Measurements from ENCODE around the gene FRY. TPM values are rescaled to one million over a fixed set of nuclear protein-coding genes. Genes with fewer than 3 reads are reported as not detected.

The FRY gene
- total RNA-seq, 1 donor from 2014 or later, result 38.8 TPM

DNA sequence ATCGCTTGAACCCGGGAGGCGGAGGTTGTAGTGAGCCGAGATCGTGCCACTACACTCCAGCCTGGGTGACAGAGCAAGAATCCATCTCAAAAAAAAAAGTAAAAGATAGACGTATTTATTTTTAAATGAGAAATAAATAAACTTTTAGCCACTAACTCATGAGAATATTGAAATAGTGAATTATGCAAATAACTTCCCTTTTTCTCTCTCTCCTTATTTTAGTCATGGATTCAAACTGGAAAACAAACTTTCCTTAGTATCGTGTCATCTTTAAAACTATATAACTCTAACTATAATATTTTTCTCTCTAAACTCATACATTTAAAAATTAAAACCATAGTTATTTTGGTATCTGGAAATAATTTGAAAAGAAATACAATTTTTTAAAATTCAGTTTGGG lies 96.1 kb downstream of the FRY start:
- peaks cover 19% of the 10 kb centered on the region for H3K36me3 Mint-ChIP-seq (ENCODE audit: low read depth)
- H3K27ac Mint-ChIP-seq (ENCODE audit: unreplicated experiment), result no peak overlapping the region
- peaks cover 6% of the 10 kb centered on the region for H3K9me3 Mint-ChIP-seq (ENCODE audit: low read depth)
- no peak overlapping the region for H3K4me3 Mint-ChIP-seq (ENCODE audit: unreplicated experiment)
- H3K27me3 Mint-ChIP-seq (ENCODE audit: low read depth), result no peaks in the 10 kb centered on the region
- peaks cover 20% of the 10 kb centered on the region for H3K4me1 Mint-ChIP-seq (ENCODE audit: low read depth)
- DNase-seq (ENCODE audit: low spot score), result no peak
- TF ChIP-seq, protein P1, sequence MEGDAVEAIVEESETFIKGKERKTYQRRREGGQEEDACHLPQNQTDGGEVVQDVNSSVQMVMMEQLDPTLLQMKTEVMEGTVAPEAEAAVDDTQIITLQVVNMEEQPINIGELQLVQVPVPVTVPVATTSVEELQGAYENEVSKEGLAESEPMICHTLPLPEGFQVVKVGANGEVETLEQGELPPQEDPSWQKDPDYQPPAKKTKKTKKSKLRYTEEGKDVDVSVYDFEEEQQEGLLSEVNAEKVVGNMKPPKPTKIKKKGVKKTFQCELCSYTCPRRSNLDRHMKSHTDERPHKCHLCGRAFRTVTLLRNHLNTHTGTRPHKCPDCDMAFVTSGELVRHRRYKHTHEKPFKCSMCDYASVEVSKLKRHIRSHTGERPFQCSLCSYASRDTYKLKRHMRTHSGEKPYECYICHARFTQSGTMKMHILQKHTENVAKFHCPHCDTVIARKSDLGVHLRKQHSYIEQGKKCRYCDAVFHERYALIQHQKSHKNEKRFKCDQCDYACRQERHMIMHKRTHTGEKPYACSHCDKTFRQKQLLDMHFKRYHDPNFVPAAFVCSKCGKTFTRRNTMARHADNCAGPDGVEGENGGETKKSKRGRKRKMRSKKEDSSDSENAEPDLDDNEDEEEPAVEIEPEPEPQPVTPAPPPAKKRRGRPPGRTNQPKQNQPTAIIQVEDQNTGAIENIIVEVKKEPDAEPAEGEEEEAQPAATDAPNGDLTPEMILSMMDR (IDR thresholded peaks at IDR 0.05), result no peak

DNA sequence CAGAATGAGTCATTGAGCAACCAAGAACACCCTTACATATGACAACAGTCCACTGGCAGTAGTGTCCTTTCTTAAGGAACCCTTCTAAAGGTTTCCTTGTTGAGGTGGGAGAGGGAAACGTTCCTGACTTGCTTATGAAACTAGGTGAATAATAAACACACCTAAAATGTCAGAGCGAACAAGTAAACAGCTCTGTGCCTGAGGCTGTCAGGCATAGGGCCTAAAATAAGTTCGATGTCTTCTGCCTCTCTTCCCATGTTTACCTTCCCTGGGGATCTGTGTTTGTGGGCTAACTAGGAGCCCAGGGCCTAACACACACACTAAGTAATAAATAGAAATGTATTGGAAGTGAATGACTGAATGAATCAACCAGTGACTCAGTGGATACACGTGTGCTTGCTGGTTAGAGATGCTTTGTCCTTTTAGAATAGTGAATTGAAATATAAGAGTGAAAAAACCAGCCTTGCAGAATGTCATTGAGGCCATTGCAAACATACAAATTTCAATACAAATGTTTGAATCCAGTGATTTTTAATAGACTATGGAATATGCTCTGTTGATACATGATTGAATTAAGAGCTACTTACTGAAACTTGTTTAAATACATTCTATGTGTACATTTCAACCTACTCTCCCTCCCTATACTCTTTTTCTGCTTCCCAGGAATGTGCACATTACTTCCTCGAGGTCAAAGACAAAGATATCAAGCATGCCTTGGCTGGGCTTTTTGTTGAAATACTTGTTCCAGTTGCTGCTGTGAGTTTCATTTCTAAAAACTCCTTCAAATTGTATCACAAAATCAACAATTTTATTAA lies 102.9 kb downstream of the FRY start:
- Mint-ChIP-seq H3K4me3 (ENCODE audit: unreplicated experiment) (no peak overlapping the region), H3K36me3 (ENCODE audit: low read depth) (peaks cover 8% of the 10 kb centered on the region), H3K27ac (ENCODE audit: unreplicated experiment) (peak overlapping the region; percentile 77), H3K4me1 (ENCODE audit: low read depth) (peaks cover 28% of the 10 kb centered on the region), H3K27me3 (ENCODE audit: low read depth) (no peaks in the 10 kb centered on the region), H3K9me3 (ENCODE audit: low read depth) (no peaks in the 10 kb centered on the region)
- DNase-seq (ENCODE audit: low spot score), result no peak
- TF ChIP-seq, protein P1 (IDR thresholded peaks at IDR 0.05), result no peak

DNA sequence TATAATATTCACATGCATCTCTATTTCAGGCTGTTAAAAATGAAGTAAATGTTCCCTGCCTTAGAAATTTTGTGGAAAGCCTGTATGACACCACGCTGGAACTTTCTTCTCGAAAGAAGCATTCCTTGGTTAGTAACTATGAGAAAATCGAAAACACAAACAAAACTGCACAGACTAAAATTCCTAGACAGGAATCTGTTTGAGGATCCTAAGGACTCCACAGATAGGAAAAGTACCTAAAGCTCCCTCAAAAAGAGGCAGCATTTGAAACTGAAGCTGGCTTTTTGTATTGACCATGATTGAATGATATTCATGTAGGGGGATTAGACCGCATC lies 103.4 kb downstream of the FRY start:
- no peak for DNase-seq (ENCODE audit: low spot score)
- Mint-ChIP-seq H3K4me3 (ENCODE audit: unreplicated experiment) (no peak overlapping the region), H3K27me3 (ENCODE audit: low read depth) (no peaks in the 10 kb centered on the region), H3K27ac (ENCODE audit: unreplicated experiment) (peak overlapping the region; percentile 77), H3K36me3 (ENCODE audit: low read depth) (peaks cover 8% of the 10 kb centered on the region), H3K4me1 (ENCODE audit: low read depth) (peaks cover 28% of the 10 kb centered on the region), H3K9me3 (ENCODE audit: low read depth) (no peaks in the 10 kb centered on the region)
- TF ChIP-seq, protein P1 (IDR thresholded peaks at IDR 0.05), result no peak

DNA sequence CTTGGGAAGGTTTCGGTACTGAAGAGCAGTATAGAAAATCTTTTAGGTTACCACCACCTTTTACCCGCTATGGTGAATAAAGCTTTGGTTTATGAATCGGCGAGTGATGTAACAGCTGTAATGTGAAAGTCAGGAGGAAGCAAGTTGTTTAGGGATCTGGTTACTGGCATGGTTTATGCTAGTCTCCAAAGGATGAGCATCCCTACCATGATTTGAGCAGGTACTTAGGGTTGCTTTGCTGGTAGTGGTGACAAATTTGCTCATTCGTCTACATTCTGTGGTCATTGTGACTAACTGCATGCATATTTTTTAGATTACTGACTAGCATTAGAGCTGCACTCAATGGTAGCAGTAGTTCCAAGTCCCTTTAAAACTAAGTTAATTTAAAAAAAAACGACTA lies 104.1 kb downstream of the FRY start:
- TF ChIP-seq, protein P1 (IDR thresholded peaks at IDR 0.05), result no peak
- Mint-ChIP-seq H3K9me3 (ENCODE audit: low read depth) (no peaks in the 10 kb centered on the region), H3K36me3 (ENCODE audit: low read depth) (peaks cover 8% of the 10 kb centered on the region), H3K27me3 (ENCODE audit: low read depth) (no peaks in the 10 kb centered on the region), H3K4me1 (ENCODE audit: low read depth) (peaks cover 28% of the 10 kb centered on the region), H3K27ac (ENCODE audit: unreplicated experiment) (peak overlapping the region; percentile 77), H3K4me3 (ENCODE audit: unreplicated experiment) (no peak overlapping the region)
- DNase-seq (ENCODE audit: low spot score), result no peak

DNA sequence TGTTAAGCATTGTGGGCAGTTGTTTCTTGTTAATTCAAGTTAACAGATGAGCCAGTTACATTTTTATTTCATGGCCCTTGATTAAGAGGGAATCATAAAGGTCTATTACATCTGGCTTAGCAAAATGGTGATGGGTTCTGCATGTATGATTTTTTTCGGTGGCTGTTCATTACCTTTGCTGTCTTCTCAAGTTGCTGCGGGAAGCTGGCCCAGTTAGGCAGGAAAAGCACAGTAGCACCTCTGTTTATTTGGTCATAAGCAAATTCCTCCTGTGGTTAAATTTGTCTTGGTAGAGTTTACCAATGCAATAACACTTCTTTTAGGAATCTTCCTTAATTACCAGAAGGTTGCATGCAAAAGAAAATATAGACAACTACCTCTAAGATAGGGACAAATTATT lies 104.5 kb downstream of the FRY start:
- TF ChIP-seq, protein P1 (IDR thresholded peaks at IDR 0.05), result no peak
- Mint-ChIP-seq H3K27me3 (ENCODE audit: low read depth) (no peaks in the 10 kb centered on the region), H3K27ac (ENCODE audit: unreplicated experiment) (no peak overlapping the region), H3K4me1 (ENCODE audit: low read depth) (peaks cover 28% of the 10 kb centered on the region), H3K4me3 (ENCODE audit: unreplicated experiment) (no peak overlapping the region), H3K36me3 (ENCODE audit: low read depth) (peaks cover 8% of the 10 kb centered on the region), H3K9me3 (ENCODE audit: low read depth) (no peaks in the 10 kb centered on the region)
- DNase-seq (ENCODE audit: low spot score), result no peak

Data from chondrocyte (in vitro differentiated cells).